GM12873 (cell line): ENCODE measurements around the gene SPI1.

Experiments
- CTCF ChIP-seq: IDR thresholded peaks from 2 replicates; pipeline ENCODE4 v1.5.1; 2012; ENCODE audit warnings: low read depth, mild to moderate bottlenecking, moderate library complexity, low read length, control low read depth; ENCODE audit not compliant: insufficient read depth; ENCODE audit errors: missing control alignments

SPI1 gene

GRCh38 chr11:47372422-47372821 is 5.9 kb downstream of the SPI1 start:
- TF ChIP-seq CTCF, result no peak

- no peak for TF ChIP-seq CTCF
Measured at GRCh38 chr11:47369676-47370075, 8.7 kb downstream of the SPI1 start.

GRCh38 chr11:47366020-47366490 is 12.3 kb downstream of the SPI1 start:
- TF ChIP-seq CTCF, result no peak

- no peak for TF ChIP-seq CTCF
Measured at GRCh38 chr11:47361419-47361818, 16.9 kb downstream of the SPI1 start.

- TF ChIP-seq CTCF, result no peak
Measured at GRCh38 chr11:47360341-47360740, 18.0 kb downstream of the SPI1 start.

GRCh38 chr11:47359586-47359985 is 18.8 kb downstream of the SPI1 start:
- TF ChIP-seq CTCF, result no peak

- no peak for TF ChIP-seq CTCF
Measured at GRCh38 chr11:47359162-47359561, 19.2 kb downstream of the SPI1 start.

- no peak for TF ChIP-seq CTCF
Measured at GRCh38 chr11:47358731-47359051, 19.7 kb downstream of the SPI1 start.
